Kidney (tissue), 14 donors: ENCODE data around the gene RPL22. TPM values are rescaled to one million over a fixed set of nuclear protein-coding genes. Genes with fewer than 3 reads are reported as not detected.

Source experiments
- DNase-seq, 5 donors: peaks; one replicate each; pipeline ENCODE4 v3.0.0-alpha.2; 2013 to 2020
- FAIRE-seq: peaks from 2 replicates; lab custom pipeline; 2012; peaks lifted over from hg19 to GRCh38; lab: Jason Lieb, UNC
- H3K27ac ChIP-seq, 2 donors: one replicate each; pipeline ENCODE4 v1.7.0; 2013; ENCODE audit warnings: low read depth in 2 of 2, low read length in 2 of 2, inconsistent platforms in 1 of 2
- H3K27me3 ChIP-seq: one replicate; pipeline ENCODE4 v1.7.1; 2013; ENCODE audit warnings: low read length, inconsistent platforms; ENCODE audit not compliant: control insufficient read depth, insufficient read depth
- H3K36me3 ChIP-seq, 3 donors: one replicate each; pipeline versions ENCODE4 v1.7.0 to v1.7.1; 2013; ENCODE audit warnings: low read length in 3 of 3, control low read depth in 1 of 3, inconsistent platforms in 1 of 3; ENCODE audit not compliant: insufficient read depth in 3 of 3, control insufficient read depth in 2 of 3
- H3K4me1 ChIP-seq, 3 donors: one replicate each; pipeline versions ENCODE4 v1.7.0 to v1.7.1; 2013; ENCODE audit warnings: low read length in 3 of 3, inconsistent platforms in 1 of 3, low read depth in 1 of 3; ENCODE audit not compliant: control insufficient read depth in 2 of 3, insufficient read depth in 2 of 3
- H3K4me3 ChIP-seq, 3 donors: one replicate each; pipeline versions ENCODE4 v1.7.0 to v1.8.1; 2013; ENCODE audit warnings: low read length in 3 of 3, control low read depth in 1 of 3, inconsistent platforms in 1 of 3
- H3K9ac ChIP-seq, 3 donors: one replicate each; pipeline versions ENCODE4 v1.7.0 to v1.7.1; 2013; ENCODE audit warnings: low read length in 3 of 3, control low read depth in 1 of 3, inconsistent platforms in 1 of 3
- H3K9me3 ChIP-seq, 3 donors: one replicate each; pipeline versions ENCODE4 v1.7.0 to v1.7.1; 2013; ENCODE audit warnings: low read length in 3 of 3, control low read depth in 1 of 3, inconsistent platforms in 1 of 3; ENCODE audit not compliant: control insufficient read depth in 2 of 3, insufficient read depth in 1 of 3
- CTCF ChIP-seq: IDR thresholded peaks from 3 replicates; pipeline ENCODE4 v1.5.1; 2012; ENCODE audit warnings: mild to moderate bottlenecking, moderate library complexity, borderline replicate concordance; ENCODE audit not compliant: insufficient read depth; ENCODE audit errors: extremely low read depth
- intact Hi-C: fragments of 100-400 bp; cut with DNase I; formaldehyde crosslinking; loops from one replicate; pipeline ENCODE4 v1.11.1; 2022
- polyA plus RNA-seq: library from polyadenylated mRNA; stranded (reverse); fragments of 350-450 nt; fragmentation: Illumina TruSeq; extraction: RNeasy Lipid Tissue Mini Kit (QIAGEN cat#74804); gene quantifications from one replicate; pipeline ENCODE4 v1.2.3, GENCODE V29; 2014; ENCODE audit warnings: low read depth, low replicate concordance; ENCODE audit not compliant: insufficient read depth
- total RNA-seq: library from RNA; stranded (reverse); fragmentation: NEBNext Ultra II Directional; extraction: Animal tissue kit (Norgen Biotek cat#: 25700); gene quantifications from one replicate; pipeline ENCODE4 v1.2.1, GENCODE V29; 2021
- donor health status: control.
- donor health status: control.
- donor health status: control.
- donor health status: control.
- donor health status: control.
- donor health status: DM: yes; HTN: yes; CAD: no.
- donor health status: Normal renal cell carcinoma (clear cell type).

RPL22 gene
- total and polyA plus RNA-seq, 2 donors from 2014 or later, result 377 to 605 TPM

DNA sequence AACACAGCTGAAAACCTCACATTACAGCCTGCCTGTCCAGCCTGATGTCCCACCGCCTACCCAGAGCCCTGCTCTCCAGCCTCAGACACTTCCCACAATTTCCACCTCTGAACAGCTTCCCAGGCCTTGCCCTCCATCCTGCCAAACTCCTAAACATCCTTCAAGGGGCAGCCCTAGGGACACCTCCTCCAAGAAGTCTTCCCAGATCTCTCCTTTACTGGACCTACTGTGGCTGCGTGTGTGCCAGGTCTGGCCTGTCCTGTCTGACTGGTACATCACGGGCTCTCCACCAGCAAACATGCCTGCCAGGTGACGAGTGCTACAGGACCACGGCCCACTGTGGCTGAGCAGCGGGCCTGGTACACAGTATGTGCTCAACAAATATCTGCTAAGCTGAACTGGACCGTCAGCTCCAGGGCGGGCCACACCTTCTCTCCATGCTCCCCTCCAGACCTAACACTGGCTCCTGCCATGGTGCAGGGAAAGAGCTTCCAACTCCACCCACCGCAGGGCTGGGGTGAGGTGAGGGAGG lies 48.0 kb downstream of the RPL22 start:
- Histone ChIP-seq H3K4me3 (no peak overlapping the region), H3K9ac (no peak overlapping the region), H3K4me1 (no peaks in the 10 kb centered on the region), H3K36me3 (no peaks in the 10 kb centered on the region), H3K27ac (no peak overlapping the region), H3K9me3 (peaks cover 0 to 2% (median 0%) of the 10 kb centered on the region in 3 donors), H3K27me3 (peaks cover 2% of the 10 kb centered on the region)
- intact Hi-C loops, result no loop called here
- no peak for TF ChIP-seq CTCF
- DNase-seq (no peak), FAIRE-seq (no peak)

- peaks cover 0 to 2% (median 0%) of the 10 kb centered on the region in 3 donors for H3K9me3 ChIP-seq
- TF ChIP-seq CTCF, result no peak
- H3K27ac ChIP-seq, result no peak overlapping the region
- FAIRE-seq (no peak), DNase-seq (no peak)
- no peaks in the 10 kb centered on the region for H3K36me3 ChIP-seq
- no peaks in the 10 kb centered on the region for H3K4me1 ChIP-seq
- intact Hi-C loops, result no loop called here
- H3K4me3 ChIP-seq, result no peak overlapping the region
- peaks cover 2% of the 10 kb centered on the region for H3K27me3 ChIP-seq
- H3K9ac ChIP-seq, result no peak overlapping the region
These were observed 49.1 kb downstream of the RPL22 start for GRCh38 chr1:6150006-6150938.

- intact Hi-C loops, result no loop called here
- FAIRE-seq, result no peak
- no peak for TF ChIP-seq CTCF
- Histone ChIP-seq H3K4me1 (no peaks in the 10 kb centered on the region), H3K4me3 (no peak overlapping the region), H3K36me3 (no peaks in the 10 kb centered on the region), H3K27me3 (peaks cover 2% of the 10 kb centered on the region), H3K27ac (no peak overlapping the region), H3K9ac (no peak overlapping the region), H3K9me3 (peaks cover 0 to 2% (median 0%) of the 10 kb centered on the region in 3 donors)
- DNase-seq, result no peak
These were observed 49.8 kb downstream of the RPL22 start for GRCh38 chr1:6149597-6149996.
